Central memory CD4-positive, alpha-beta T cell (primary cell): ENCODE data around the gene PHACTR4.
A peak's percentile ranks its signal among the peaks of the same experiment; 100 is the strongest.
"Not testable (repeated sequence)": the region's sequence is repeated elsewhere in the genome, so short reads cannot be mapped to it uniquely, and the experiment has no call there.

Experiments
- DNase-seq: peaks from one replicate; pipeline ENCODE4 v3.0.0; 2022
- total RNA-seq, 3 experiments: gene quantifications; one replicate each; lab custom pipeline; 2026; lab: John Stamatoyannopoulos, UW

Gene PHACTR4
- total RNA-seq, result 23.0 to 31.6 (median 28.9) reads per million in 3 experiments

- peak; percentile 65 for DNase-seq
Measured at GRCh38 chr1:28369371-28370238, at the start of gene PHACTR4. TSS of gene PHACTR4 (plus strand) at chr1:28369740. CDS start at chr1:28407448, 37,708 bp downstream.

GRCh38 chr1:28322194-28322593, 47.3 kb upstream of the PHACTR4 start:
- no peak for DNase-seq

GRCh38 chr1:28323720-28324119, 45.8 kb upstream of the PHACTR4 start:
- DNase-seq, result no peak

- DNase-seq, result no peak
Measured at GRCh38 chr1:28326515-28326914, 43.0 kb upstream of the PHACTR4 start.

GRCh38 chr1:28326984-28327383, 42.6 kb upstream of the PHACTR4 start:
- no peak for DNase-seq

DNA sequence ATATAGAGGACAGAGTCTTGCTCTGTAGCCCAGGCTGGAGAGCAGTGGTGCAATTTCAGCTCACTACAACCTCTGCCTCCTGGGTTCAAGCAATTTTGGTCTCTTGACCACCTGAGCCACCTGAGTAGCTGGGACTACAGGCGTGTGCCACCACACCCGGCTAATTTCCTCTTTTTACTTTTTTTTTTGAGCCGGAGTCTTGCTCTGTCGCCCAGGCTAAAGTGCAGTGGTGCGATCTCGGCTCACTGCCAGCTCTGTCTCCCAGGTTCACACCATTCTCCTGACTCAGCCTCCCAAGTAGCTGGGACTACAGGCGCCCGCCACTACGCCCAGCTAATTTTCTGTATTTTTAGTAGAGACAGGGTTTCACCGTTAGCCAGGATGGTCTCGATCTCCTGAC, 42.1 kb upstream of the PHACTR4 start:
- DNase-seq, result not testable (repeated sequence)

DNA sequence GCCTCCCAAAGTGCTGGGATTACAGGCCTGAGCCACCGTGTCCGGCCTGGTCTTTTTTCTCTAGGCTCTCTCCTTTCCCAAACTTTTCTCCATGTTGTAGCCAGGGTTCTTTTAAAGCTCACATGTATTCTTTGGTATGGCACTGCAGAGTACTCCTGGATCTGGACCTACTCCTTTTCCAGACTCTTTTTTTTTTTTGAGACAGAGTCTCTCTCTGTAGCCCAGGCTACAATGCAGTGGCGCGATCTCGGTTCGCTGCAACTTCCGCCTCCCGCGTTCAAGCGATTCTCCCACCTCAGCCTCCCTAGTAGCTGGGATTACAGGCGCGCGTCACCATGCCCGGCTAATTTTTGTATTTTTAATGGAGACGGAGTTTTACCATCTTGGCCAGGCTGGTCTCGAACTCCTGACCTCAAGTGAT, 41.3 kb upstream of the PHACTR4 start:
- no peak for DNase-seq

GRCh38 chr1:28329395-28330153, 40.0 kb upstream of the PHACTR4 start:
- no peak for DNase-seq

- no peak for DNase-seq
Measured at GRCh38 chr1:28338897-28339296, 30.6 kb upstream of the PHACTR4 start.

- DNase-seq, result no peak
Measured at GRCh38 chr1:28339551-28339950, 30.0 kb upstream of the PHACTR4 start.

- DNase-seq, result no peak
Measured at GRCh38 chr1:28340221-28340974, 29.1 kb upstream of the PHACTR4 start.

DNA sequence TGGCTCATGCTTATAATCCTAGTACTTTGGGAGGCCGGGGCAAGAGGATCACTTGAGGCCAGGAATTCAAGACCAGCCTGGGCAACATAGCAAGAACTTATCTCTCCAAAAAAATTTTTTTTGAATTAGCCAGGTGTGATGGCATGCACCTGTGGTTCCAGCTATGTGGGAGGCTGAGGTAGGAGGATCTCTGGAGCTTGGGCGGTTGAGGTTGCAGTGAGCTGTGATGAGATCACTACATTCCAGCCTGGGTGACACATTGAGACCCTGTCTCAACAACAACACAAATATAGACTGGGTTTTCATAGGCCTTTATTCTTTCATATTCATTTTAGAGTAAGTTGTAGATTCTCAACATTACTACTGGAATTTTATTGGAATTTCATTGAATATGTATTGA, 27.9 kb upstream of the PHACTR4 start:
- no peak for DNase-seq

DNA sequence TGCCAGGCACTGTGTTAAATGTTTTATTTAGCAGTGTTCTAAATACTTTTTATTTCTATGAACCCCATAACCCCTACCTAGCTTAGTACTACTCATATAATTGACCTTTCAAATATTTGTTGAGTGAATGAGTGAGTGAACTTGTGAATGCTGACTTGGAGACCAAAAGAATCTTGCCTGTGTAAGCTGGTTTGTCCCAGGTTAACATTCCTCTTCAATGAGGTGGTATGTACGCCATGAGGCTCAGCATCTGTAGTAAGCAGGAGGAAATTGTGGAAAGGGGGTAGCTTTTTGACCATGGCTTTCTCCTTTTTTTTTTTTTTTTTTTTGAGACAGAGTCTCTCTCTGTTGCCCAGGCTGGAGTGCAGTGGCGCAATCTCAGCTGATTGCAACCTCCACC, 26.1 kb upstream of the PHACTR4 start:
- no peak for DNase-seq

GRCh38 chr1:28353248-28353810, 16.2 kb upstream of the PHACTR4 start:
- not testable (repeated sequence) for DNase-seq

GRCh38 chr1:28354121-28354520, 15.4 kb upstream of the PHACTR4 start:
- no peak for DNase-seq

DNA sequence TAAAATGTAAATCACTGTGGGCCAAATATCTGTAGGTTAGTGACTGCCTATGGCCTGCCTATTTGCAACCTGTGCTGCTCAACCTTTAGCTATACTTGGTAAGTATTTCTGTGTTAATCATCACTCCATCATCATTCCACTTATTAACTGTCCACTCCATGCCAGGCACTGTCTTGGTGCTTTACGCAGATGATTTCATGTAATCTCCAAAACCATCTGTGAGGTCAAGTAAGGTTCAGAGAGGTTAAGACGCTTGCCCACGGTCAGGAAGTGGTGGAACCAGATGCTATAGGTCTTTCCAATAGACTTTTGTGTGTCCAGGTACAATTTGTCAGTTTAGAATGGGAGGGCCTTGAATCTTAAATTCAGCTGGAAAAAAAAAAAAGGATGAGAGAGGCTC, 10.8 kb upstream of the PHACTR4 start:
- no peak for DNase-seq

GRCh38 chr1:28359592-28360239, 9.8 kb upstream of the PHACTR4 start:
- peak; percentile 52 for DNase-seq

- DNase-seq, result no peak
Measured at GRCh38 chr1:28364888-28365287, 4.7 kb upstream of the PHACTR4 start.

- no peak for DNase-seq
Measured at GRCh38 chr1:28365864-28366263, 3.7 kb upstream of the PHACTR4 start.

DNA sequence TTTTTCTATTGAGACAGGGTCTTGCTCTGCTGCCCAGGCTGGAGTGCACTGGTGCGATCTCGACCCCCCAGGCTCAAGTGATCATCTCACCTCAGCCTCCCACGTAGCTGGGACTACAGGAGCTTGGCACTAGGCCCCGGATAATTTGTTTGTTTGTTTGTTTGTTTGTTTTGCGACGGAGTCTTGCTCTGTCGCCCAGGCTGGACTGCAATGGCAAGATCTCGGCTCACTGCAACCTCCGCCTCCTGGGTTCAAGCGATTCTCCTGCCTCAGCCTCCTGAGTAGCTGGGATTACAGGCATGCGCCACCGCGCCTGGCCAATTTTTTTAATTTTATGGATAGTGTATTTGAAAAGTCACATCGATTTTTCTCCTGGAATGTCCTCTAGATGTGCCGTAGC, 932 bp upstream of the PHACTR4 start:
- not testable (repeated sequence) for DNase-seq

GRCh38 chr1:28370239-28371009, 884 bp downstream of the PHACTR4 start:
- DNase-seq, result no peak
